COR-L47 (cell line): ENCODE data around the gene DLG2.
A peak's percentile ranks its signal among the peaks of the same experiment; 100 is the strongest.
"Not testable (repeated sequence)": the region's sequence is repeated elsewhere in the genome, so short reads cannot be mapped to it uniquely, and the experiment has no call there.

Source experiments
- DNase-seq: peaks from one replicate; lab custom pipeline; 2025; lab: John Stamatoyannopoulos, UW

DLG2 gene

DNA sequence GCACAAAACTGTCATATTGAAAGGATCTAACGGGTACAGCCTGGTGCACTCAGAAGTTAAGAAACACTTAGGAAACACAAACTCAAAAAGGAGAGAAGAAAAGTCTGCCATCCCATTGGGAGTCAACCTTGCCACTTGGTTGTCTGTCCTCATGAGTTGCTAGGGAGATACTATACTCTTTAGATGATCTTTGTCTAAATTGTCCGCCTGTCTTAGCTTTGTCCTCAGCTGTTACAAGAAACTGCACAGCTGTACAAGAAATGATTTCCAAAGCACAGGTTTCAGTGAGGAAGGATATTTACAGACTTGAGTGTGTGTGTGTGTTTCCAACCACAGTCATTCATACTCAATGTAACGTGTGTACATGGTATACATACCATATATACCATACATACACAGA lies 2171.8 kb downstream of the DLG2 start:
- DNase-seq, result no peak

DNA sequence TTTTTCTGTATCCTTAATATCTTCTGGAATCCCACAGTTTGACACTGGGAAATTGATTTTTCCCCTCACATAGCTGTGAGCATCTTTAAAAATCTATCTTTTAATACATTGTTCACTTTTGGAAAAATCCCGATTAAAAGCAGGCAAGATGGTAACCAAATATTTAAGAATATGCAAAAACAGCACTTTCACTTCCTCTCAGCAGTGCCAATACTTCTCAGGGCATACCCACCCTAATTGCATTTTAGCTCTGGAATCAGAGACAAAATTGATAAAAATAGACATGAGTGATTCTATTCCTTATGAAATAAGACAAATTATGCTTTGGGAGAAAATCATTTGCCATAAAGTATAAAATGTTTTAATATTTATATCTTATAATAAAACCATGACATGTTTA lies 2172.5 kb downstream of the DLG2 start:
- no peak for DNase-seq

DNA sequence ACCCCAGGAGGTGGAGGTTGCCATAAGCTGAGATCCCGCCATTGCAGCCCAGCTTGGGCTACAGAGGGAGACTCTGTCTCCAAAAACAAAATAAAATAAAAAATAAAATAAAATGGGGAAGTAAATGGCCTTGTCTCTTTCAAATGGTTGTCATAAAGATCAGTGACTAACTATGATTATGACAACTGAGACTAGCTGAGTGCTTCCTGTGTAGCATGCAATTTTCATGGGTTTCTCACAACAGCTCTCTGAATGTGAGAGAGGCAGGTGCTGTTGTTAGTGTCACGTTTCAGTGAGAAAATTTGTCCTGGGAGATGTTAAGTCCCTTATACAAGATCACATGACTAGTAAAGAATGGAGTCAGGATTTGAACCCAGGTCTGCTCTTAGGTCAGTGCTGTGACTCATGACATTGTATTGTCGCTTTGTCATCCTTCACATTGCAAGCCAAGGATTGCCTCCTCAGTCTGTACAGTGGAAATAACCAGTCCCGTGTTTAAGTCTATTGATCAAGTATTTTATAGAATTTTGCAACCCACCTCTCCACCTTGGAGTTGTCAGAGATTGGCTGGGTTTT lies 2177.7 kb downstream of the DLG2 start:
- DNase-seq, result no peak

DNA sequence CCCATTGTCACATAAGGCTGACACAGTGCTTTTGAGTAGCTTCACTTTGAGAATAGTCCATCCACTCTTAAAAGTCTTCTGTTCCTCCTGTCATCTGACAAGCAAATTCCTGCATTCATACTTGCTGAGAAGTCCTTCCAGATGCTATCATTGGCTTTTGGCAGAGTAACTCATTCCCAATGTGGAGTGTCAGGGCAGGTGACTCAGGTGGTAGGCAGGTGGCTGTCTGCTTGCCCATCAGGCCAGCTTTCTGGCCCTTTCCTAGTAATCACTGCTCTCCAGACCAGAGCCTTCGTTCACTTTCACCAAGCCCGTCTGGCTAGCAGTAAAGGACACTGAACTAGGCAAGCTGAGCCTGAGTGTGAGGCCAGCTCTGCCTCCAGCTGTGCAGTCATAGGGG lies 2178.5 kb downstream of the DLG2 start:
- DNase-seq, result no peak

DNA sequence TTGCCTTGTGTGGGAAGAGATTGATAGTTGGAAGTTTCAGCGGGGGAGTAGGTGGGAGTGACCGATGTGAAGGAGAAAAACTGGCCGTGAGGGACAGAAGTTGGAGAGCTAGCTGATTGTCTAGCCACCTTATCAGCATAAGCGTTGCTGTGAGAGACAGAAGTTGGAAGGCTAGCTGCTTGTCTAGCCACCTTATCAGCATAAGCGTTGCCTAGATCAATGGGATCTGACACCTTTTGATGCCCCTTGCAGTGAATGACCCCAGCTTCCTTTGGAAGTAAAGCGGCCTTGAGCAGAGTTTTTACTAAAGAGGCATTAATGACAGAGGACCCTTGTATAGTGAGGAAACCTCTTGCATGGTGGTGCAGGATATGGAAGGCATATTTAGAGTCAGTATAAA lies 2183.3 kb downstream of the DLG2 start:
- DNase-seq, result not testable (repeated sequence)

DNA sequence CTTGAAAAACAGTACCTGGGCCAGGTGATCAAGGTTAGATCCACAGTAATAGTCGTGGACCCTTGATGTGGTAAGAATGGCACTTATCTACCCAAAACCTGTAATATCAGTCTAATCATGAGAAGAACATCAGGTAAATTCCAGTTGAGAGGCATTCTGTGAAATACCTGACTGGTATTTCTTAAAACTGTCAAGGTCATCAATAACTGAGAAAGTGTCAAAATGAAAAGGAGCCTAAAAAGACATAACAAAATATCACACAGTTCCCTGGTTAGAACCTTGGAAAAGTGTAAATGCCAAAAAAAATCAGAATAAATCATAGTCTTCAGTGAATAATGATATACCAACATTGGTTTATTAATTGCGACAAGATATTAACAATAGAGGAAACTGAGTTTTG lies 2185.5 kb downstream of the DLG2 start:
- no peak for DNase-seq

DNA sequence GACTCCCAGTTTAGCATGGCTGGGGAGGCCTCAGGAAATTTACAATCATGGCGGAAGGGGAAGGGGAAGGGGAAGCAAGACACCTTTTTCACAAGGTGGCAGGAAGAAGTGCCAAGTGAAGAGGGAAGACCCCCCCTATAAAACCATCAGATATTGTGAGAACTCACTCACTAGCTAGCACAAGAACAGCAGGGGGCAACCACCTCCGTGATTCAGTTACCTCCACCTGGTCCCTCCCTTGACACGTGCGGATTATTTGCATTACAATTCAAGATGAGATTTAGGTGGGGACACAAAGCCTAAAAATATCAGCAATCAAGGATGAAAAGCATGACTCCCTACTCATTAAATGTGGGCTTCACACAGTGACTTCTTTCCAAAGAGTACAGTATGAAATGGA lies 2186.0 kb downstream of the DLG2 start:
- DNase-seq, result no peak

DNA sequence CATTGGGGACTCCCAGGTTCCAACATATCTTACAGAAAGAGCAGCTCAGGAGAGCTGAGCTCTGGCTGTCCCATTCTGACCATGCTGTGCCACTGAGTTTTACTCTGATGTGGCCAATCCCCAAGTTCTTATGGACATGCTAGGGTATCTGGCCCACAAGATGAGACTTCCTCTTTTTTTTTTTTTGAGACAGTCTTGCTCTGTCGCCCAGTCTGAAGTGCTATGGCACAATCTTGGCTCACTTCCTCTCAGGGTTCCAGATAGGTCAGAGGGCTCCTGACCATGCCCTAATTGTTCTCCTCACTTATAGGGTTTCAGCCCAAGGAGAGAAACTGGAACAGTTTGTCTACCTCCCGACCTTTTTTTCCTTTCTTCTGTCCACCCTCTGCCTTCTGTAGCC lies 2188.7 kb downstream of the DLG2 start:
- no peak for DNase-seq

DNA sequence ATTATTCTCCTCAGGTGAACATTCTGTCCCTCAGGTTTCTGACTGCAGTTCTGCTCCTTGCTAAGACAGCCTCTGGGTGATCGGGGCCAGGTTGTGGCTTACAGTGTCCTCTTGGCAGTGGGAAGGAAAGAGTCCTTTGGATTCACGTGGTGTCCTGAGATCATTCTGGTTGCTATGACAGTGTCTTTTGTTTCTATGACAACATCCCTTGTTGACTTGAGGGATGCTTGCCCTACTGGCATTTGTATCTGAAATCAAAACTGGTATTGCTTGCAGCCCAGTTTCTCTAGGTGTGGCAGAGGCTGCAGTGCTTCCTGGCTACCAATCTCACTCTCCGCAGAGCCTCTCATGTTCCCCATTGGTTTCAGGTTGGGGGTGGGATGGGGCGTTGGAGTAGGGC lies 2189.2 kb downstream of the DLG2 start:
- peak; percentile 3 for DNase-seq

DNA sequence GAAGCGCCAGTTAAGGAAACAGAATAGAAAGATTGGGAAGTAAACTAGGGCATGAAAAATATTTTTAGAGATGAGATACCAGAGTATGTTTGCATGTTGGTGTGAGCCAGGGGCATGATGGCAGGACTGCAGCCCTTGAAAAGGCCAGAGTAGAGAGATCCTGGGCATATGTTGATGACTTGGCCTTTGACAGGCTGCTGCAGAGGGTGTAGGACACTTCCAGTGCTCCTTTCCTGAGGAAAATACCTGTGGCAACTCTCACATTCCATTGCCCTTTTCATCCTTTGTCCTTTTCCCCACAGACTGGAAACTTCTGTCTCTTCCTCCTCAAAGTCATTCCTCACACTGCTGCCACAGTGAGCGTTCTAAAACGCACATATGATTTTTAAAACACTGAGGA lies 2190.3 kb downstream of the DLG2 start:
- no peak for DNase-seq

DNA sequence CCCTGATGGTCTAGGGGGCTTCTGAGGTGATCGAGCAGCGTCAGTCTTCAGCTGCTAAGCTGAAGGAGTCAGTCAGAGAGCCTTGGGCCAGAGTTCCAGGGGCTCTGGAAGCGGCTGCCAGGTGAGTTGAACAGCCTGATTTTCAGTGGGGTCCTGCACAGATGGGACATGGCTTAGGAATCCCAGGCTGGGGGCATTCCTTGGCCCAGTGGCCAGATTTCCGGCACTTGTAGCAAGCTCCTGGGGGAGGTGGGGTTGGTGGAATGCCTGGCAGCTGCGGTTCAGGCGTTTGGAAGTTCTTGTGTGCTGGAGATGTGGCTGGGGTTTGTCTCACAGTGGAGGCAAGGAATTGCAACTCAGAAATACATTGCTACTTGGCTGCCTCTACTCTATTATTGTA lies 2192.3 kb downstream of the DLG2 start:
- not testable (repeated sequence) for DNase-seq

DNA sequence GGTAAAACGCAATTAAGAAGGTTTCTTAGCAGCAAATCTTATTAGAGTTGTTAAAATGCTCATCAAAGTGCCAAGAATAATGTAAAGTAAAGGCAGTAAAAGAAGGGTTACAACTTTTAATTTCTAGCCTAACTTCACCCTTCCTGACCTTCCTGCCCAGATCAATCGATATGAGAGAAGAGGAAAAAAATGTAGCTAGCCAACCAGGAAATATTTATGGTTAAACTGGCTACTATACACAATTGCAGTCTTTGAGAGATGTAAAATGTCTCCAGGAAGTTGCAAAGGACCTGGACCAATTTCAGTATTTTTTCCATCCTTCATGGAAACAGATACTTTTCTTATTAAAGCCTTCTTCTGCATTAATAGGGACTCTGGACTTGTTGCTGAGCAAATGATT lies 2199.2 kb downstream of the DLG2 start:
- no peak for DNase-seq

DNA sequence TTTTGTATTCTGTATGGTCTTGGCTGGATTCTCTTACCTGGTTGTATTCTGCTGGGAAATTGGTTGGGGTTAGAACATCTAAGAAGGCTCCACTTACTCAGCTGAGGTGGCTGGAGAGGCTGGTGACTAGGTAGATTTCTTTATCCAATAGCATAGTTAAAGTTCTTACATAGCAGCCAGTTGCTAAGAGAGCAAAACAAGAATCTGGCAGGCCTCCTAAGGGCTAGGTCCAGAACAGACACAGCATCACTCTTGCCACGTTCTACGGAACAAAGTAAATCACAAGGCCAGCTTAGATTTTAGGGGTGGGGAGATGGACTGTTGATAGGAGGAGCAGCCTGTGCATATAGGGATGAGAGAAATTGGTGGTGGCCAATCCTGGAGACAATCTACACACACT lies 2199.6 kb downstream of the DLG2 start:
- no peak for DNase-seq

DNA sequence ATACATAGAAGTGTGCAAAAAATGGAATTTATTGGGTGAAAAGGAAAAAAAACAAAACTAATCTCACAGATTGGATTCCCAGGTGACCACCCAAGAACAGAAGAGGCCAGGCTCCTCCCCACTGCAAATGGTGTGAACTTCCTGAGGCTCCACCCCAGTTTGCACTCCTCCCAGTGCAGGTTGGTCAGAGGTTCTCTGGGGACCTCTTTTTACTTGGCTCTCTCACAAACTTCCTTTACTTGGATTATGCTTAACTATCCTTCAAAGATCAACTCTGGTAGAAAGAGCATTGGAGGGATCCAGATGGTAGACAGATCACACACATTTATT lies 2202.0 kb downstream of the DLG2 start:
- DNase-seq, result no peak

DNA sequence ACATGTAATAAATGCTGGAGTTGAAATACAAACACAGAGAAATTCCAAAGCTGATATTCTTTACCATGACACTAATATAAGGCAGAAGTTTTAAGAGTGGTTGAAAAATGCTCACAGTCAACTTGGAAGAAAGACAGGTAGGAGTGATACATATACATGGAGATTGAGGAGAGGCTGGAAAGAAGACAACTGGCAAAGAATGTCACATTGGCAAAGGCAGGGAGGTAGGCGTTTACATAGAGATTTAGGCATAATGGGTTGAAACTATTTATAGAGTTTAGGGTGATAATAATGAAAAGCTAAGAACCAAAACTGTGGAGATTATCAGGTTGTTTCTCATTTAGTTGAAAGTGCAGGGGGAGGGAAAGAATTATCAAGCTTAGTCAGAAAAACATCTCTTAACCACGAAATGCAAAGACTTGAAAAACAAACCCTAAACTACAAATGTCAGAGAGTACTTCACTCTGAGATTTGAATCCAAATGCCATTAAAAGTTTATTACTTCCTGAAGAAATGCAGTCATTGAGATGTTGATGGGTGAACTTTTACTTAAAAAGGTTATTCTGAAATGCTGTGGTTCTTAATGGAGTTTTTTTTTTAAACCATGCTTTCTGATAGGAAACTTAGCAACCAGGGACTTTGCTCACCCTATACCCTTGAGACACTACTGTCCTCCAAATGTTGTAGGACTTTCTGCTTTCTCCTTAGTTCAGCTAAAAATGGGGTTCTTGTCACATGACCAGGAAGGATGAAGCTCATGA lies 2202.6 kb downstream of the DLG2 start:
- DNase-seq, result no peak

DNA sequence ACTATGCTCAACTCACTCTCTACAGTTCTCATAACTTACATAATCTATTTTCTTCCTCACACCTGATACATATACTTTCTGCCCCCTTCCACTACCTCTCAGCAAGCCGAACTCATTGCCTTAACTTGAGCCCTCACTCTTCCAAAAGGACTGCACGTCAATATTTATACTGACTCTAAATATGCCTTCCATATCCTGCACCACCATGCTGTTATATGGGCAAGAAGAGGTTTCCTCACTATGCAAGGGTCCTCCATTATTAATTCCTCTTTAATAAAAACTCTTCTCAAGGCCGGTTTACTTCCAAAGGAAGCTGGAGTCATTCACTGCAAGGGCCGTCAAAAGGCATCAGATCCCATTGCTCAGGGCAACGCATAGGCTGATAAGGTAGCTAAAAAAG lies 2204.5 kb downstream of the DLG2 start:
- not testable (repeated sequence) for DNase-seq

DNA sequence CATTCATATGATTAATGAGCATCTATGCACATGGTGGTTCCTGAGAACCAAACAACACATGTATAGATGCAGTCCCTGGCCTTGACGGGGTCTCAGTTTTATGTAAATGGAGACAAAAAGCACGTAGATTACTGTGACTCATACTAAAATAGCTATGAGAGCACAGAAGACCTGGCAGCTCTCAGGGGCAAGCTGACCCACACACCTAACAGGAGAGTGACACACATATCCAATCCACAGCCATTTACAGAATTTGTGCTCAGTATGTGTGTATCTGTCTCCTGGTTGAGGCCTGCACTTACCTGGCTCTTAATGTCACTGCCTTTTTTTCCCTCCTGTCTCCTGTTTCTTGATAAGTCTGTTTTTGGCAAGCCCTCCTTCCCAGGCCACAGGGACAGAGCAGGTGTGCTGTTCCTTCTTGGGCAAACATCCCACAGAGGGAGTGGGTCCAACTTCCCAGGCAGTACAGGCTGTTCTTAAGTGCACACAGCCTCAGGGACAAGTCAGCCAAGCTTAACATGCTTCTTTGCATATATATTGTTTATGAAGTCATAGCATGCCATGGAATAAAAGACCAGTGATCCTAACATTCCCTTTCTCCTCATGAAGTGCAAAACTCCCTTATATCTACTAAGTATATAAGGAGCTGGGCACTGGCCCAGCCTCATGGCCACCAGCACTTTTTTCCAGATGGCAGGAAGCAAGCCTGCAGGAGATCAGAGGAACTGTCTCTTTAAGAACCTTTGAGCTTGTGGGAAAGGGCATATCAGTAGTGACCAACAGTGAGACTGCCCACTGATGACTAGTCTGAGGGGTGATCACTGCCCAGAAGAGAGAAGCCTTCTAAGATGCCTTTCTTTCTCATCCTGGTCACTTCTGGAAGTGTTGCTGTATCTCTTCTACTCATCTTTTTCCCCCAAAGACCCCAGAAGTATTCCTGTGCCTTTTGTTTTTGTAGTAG lies 2216.3 kb downstream of the DLG2 start:
- DNase-seq, result no peak

DNA sequence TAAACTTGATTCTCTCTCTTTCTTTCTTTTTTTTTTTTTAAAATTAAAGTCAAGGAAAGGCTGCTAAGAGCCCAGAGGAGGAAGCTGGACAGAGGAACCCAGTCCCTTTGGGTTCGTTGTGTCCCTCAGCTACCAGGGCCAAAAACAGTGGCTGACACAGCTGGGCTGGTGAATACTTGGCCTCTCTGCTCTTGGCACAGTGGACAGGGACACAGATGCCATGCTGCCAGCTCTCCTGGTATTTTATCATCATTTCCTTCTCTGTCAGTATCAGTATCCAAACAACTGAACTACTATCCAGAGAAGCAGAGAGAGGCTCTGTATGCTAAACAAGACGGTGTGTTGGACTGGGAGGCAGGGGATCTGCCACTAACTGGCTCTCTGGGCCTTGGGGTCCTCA lies 2217.3 kb downstream of the DLG2 start:
- DNase-seq, result no peak

DNA sequence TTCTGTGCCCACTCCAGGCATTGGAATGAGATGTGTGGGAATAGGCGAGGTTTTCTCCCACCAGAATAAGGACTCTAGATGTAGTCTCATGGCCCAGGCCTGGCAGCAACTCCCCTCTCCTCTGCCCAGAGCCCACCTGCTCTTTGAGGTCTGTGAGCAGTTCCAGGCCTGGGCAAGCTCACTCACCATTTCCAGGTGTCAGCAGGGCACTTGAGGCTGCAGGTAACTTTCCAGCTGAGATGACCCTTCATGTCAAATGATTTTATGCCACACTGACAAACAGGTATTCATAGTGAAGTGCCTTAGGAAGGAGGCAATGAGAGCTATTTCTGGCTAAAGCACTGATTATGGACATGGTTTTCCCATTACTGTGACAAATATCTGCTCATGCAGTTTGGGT lies 2217.7 kb downstream of the DLG2 start:
- no peak for DNase-seq

DNA sequence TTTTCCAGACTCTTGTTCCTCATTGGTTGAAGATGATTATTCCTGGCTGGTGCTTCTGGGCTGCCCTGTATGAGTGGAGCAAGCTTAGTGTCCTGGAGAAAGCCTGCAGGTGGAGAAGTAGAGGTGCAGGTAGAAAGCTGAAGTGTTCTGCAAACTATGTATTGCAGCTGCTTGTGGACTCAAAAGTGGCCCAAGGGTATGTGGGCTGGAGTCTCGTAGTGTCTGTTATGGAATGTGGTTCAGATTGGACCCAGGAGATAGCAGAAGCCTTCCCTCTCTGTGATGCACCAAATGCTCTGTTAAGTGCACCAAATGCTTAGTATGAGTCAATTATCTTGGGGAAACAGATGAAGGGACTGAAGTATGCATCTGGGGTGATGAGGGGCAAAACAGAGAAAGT lies 2218.2 kb downstream of the DLG2 start:
- DNase-seq, result no peak
